PC-9 (cell line): ENCODE measurements around the gene CEMIP2.

Source experiments
- CTCF ChIP-seq: fragments of 200-600 bp; sonication (generic); conservative IDR thresholded peaks from 2 replicates; pipeline ENCODE4 v1.6.1; 2017; ENCODE audit warnings: mixed run types, antibody characterized with exemption, mild to moderate bottlenecking, moderate library complexity
- EZH2 ChIP-seq: fragments of 200-600 bp; sonication (generic); IDR thresholded peaks from 2 replicates; pipeline ENCODE4 v1.8.0; 2017; ENCODE audit warnings: antibody characterized with exemption, low read depth

DNA sequence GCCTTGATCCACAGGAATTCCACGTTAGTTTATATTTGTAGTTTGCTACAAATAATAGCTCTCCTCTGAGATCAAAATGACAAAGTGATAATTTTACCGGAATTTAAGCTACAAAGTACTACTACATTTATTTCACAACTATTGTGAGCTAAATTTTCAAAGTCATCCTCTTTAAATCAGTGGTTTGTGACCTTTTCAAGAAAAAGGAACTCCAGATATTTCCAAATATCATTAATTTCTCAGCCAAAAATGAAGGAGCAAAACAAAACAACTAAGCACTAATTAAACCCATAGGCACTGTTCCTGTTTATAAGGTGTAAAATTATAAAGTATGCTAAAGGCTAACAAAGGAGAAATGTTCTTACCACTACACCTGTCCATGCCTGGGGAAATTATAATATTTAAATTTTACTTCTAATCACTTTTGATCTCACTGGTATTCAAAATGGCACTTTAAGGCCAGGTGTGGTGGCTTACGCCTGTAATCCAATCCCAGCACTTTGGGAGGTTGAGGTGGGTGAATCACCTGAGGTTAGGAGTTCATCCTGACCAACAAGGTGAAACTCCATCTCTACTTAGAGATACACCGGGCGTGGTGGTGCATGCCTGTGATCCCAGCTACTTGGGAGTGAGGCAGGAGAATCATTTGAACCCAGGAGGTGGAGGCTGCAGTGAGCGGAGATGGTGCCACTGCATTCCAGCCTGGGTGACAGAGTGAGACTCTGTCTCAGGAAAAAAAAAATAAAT lies 77.5 kb downstream of the CEMIP2 start:
- TF ChIP-seq CTCF (no peak), EZH2 (no peak)
